ENCODE measurements around the gene NOL11. TPM values are rescaled to one million over a fixed set of nuclear protein-coding genes. Genes with fewer than 3 reads are reported as not detected.

NOL11 gene
- polyA plus RNA-seq, 3 donors: 5.2 to 11.4 (median 6.1) TPM

DNA sequence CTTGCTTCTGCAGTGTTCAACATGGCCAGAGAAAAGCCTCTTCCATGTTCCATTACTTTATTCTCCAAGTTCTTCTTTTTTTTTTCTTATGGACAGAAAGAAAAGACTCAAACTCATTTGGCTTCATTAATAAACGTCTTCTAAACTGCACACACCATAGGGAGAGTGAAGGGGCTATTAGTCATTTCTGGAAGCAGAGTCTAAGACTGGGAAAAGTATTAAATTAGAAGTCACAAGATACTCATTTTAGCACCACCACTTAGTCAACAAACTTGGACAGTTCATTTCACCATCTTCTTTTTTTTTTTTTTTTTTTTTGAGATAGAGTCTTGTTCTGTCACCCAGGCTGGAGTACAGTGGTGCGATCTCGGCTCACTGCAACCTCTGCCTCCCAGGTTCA is 52.8 kb downstream of the NOL11 start:
- no peak overlapping the region for H3K4me3 ChIP-seq (replicated peaks in 1 of 3; ENCODE audit: low read depth in 2 of 3, low read length in 3 of 3)
- H3K79me2 ChIP-seq (ENCODE audit: insufficient read depth, low read length): no peaks in the 10 kb centered on the region
- H4K20me1 ChIP-seq (ENCODE audit: insufficient read depth, low read length): no peaks in the 10 kb centered on the region
- no peak overlapping the region for H3K27ac Mint-ChIP-seq
- H3K4me2 ChIP-seq (replicated peaks; ENCODE audit: extremely low read depth, low read length, poor library complexity, severe bottlenecking): no peak overlapping the region
- WGBS (ENCODE audit: insufficient coverage): no CpG with 5 or more reads among the region's 3 CpGs
- H3K4me1 ChIP-seq (ENCODE audit: control insufficient read depth in 1 of 2, insufficient read depth in 2 of 2, low read length in 2 of 2): no peaks in the 10 kb centered on the region
- peaks cover 1 to 4% (median 1%) of the 10 kb centered on the region in 3 donors for H3K27me3 Mint-ChIP-seq (ENCODE audit: low read depth in 3 of 3)
- no peak for DNase-seq
- no peak overlapping the region for H2AFZ ChIP-seq (ENCODE audit: insufficient read depth, low read depth, low read length, poor library complexity, severe bottlenecking)
- H3K27ac ChIP-seq (ENCODE audit: low read depth in 1 of 2, low read length in 2 of 2): no peak overlapping the region
- H3K4me1 Mint-ChIP-seq: peaks cover 5% of the 10 kb centered on the region
- intact Hi-C loops (cut with micrococcal nuclease): no loop called here
- no peak overlapping the region for H3K9ac ChIP-seq (ENCODE audit: insufficient read depth, low read length, poor library complexity, severe bottlenecking)
- TF ChIP-seq, protein P1, sequence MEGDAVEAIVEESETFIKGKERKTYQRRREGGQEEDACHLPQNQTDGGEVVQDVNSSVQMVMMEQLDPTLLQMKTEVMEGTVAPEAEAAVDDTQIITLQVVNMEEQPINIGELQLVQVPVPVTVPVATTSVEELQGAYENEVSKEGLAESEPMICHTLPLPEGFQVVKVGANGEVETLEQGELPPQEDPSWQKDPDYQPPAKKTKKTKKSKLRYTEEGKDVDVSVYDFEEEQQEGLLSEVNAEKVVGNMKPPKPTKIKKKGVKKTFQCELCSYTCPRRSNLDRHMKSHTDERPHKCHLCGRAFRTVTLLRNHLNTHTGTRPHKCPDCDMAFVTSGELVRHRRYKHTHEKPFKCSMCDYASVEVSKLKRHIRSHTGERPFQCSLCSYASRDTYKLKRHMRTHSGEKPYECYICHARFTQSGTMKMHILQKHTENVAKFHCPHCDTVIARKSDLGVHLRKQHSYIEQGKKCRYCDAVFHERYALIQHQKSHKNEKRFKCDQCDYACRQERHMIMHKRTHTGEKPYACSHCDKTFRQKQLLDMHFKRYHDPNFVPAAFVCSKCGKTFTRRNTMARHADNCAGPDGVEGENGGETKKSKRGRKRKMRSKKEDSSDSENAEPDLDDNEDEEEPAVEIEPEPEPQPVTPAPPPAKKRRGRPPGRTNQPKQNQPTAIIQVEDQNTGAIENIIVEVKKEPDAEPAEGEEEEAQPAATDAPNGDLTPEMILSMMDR (IDR thresholded peaks at IDR 0.05): no peak
- no peaks in the 10 kb centered on the region for H3K36me3 Mint-ChIP-seq
- no peaks in the 10 kb centered on the region for H3K36me3 ChIP-seq (replicated peaks in 1 of 2; ENCODE audit: control insufficient read depth in 1 of 2, insufficient read depth in 2 of 2, low read length in 2 of 2)
- H3K4me3 Mint-ChIP-seq: no peak overlapping the region
- H3K27me3 ChIP-seq (ENCODE audit: control insufficient read depth in 2 of 2, insufficient read depth in 2 of 2, low read length in 2 of 2): no peaks in the 10 kb centered on the region
- no peaks in the 10 kb centered on the region for H3K9me3 Mint-ChIP-seq
- no peaks in the 10 kb centered on the region for H3K9me3 ChIP-seq (replicated peaks in 1 of 2; ENCODE audit: control insufficient read depth in 1 of 2, insufficient read depth in 1 of 2, low read length in 2 of 2)

DNA sequence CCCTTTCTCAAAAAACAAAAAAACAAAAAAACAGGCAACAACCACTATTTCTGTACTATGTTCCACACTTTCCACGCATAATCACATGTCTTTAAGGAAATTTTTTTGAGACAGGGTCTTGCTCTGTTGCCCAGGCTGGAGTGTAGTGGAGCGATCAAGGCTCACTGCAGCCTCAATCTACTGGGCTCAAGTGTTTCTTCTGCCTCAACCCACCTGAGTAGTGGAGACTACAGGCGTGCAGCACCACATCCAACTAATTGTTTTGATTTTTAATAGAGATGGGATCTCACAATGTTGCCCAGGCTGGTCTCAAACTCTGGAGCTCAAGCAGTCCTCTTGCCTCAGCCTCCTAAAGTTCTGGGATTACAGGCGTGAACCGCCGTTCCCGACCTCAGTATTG is 54.9 kb downstream of the NOL11 start:
- no peak for DNase-seq
- no peak overlapping the region for H3K4me2 ChIP-seq (replicated peaks; ENCODE audit: extremely low read depth, low read length, poor library complexity, severe bottlenecking)
- no peaks in the 10 kb centered on the region for H4K20me1 ChIP-seq (ENCODE audit: insufficient read depth, low read length)
- H3K27ac Mint-ChIP-seq: peak overlapping the region in 1 of 7 donors; percentile 41
- H3K9me3 Mint-ChIP-seq: peaks cover 0 to 2% (median 0%) of the 10 kb centered on the region in 7 donors
- no peak overlapping the region for H3K27ac ChIP-seq (ENCODE audit: low read depth in 1 of 2, low read length in 2 of 2)
- TF ChIP-seq, protein P1 (IDR thresholded peaks at IDR 0.05): no peak
- H3K36me3 Mint-ChIP-seq: no peaks in the 10 kb centered on the region
- no peak overlapping the region for H3K9ac ChIP-seq (ENCODE audit: insufficient read depth, low read length, poor library complexity, severe bottlenecking)
- H3K4me3 Mint-ChIP-seq: no peak overlapping the region
- H3K27me3 Mint-ChIP-seq (ENCODE audit: low read depth in 3 of 3): peaks cover 0 to 4% (median 1%) of the 10 kb centered on the region in 3 donors
- H2AFZ ChIP-seq (ENCODE audit: insufficient read depth, low read depth, low read length, poor library complexity, severe bottlenecking): no peak overlapping the region
- no peak overlapping the region for H3K4me3 ChIP-seq (replicated peaks in 1 of 3; ENCODE audit: low read depth in 2 of 3, low read length in 3 of 3)
- peaks cover 5% of the 10 kb centered on the region for H3K4me1 Mint-ChIP-seq
- H3K79me2 ChIP-seq (ENCODE audit: insufficient read depth, low read length): no peaks in the 10 kb centered on the region
- no peaks in the 10 kb centered on the region for H3K4me1 ChIP-seq (ENCODE audit: control insufficient read depth in 1 of 2, insufficient read depth in 2 of 2, low read length in 2 of 2)
- no peaks in the 10 kb centered on the region for H3K27me3 ChIP-seq (ENCODE audit: control insufficient read depth in 2 of 2, insufficient read depth in 2 of 2, low read length in 2 of 2)
- intact Hi-C loops (cut with micrococcal nuclease): no loop called here
- WGBS (ENCODE audit: insufficient coverage): 95% methylated on average over 4 of the region's 7 CpGs
- H3K9me3 ChIP-seq (replicated peaks in 1 of 2; ENCODE audit: control insufficient read depth in 1 of 2, insufficient read depth in 1 of 2, low read length in 2 of 2): no peaks in the 10 kb centered on the region
- H3K36me3 ChIP-seq (replicated peaks in 1 of 2; ENCODE audit: control insufficient read depth in 1 of 2, insufficient read depth in 2 of 2, low read length in 2 of 2): no peaks in the 10 kb centered on the region
